HS-5 (cell line): ENCODE results near the gene STIMATE.

Source experiments
- DNase-seq: peaks from one replicate; pipeline ENCODE4 v3.0.0-alpha.2; 2012; ENCODE audit warnings: low read depth

STIMATE gene

DNA sequence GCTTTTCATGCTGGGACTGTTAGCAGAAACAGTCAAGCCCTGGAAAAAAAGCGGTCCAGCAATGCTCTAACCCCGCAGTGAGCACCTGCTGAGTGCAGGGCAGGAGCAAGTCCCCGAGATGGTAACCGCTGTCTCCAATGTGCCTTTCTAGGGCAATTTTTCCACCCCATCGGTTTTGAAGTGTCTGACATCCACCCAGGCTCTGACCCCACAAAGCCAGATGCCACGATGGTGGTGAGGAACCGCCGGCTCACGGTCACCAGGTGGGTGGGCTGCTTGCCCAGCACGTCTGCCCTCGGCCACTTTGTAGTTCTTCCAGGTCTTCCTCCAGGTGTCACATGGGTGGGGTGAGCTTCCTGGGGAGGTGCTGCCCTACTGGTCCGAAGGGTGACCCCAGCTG is 106.0 kb downstream of the STIMATE start:
- no peak for DNase-seq

DNA sequence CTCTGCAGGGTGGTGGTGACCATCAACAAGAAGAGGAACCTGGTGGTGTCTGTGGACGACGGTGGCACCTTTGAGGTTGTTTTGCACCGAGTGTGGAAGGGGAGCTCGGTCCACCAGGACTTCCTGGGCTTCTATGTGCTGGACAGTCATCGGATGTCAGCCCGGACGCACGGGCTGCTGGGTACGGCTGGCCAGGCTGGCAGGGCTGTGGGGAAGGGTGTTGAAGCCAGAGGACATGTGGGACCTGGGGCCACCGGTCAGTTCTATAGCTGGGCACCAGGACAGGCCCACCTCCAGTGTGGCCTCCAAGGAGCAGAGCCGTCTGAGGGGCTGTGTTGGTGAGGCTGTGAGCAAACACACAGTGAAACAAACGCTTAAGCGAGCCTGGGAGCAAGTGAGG is 106.6 kb downstream of the STIMATE start:
- no peak for DNase-seq

- DNase-seq: no peak
Observed at GRCh38 chr3:52790337-52790736, 107.0 kb downstream of the STIMATE start.

- no peak for DNase-seq
Observed at GRCh38 chr3:52789746-52790040, 107.7 kb downstream of the STIMATE start.

DNA sequence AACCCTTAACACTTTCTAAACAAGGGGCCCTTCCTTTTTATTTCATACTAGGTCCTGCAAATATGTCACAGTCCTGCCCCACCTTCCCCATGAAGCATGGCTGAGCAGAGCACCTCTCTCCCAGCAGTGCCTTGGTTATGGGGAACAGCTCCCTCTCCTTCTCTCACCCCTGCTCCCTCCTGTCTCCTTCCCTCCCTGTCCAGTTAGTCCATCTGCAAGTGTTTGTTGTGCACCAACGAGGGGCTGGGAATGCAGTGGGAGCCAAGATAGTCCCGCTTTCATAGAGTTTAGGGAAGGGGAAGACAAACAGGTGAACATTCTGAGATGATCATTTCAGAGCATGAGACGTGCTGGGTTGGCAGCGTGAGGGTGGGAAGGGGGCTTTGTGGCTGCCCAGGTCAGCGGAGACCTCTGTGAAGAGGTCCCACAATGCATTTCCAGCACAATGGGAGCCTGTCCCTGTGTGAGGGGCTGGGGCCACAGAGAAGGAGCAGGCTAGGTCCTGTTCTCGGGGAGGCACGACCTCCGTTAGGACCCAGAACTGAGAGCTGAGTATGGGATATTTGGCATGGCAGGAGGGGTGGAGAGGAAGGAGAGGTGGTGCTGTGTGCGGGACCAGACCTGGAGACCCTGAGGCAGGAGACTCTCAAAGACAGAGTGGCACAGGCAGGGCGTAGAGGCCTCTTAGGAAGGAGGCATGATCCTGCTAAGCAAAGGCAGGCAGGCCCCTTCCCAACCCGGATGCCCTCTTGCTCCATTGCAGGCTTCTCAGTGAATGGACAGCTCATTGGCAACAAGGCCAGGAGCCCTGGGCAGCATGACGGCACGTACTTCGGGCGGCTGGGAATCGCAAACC is 108.2 kb downstream of the STIMATE start:
- no peak for DNase-seq

DNA sequence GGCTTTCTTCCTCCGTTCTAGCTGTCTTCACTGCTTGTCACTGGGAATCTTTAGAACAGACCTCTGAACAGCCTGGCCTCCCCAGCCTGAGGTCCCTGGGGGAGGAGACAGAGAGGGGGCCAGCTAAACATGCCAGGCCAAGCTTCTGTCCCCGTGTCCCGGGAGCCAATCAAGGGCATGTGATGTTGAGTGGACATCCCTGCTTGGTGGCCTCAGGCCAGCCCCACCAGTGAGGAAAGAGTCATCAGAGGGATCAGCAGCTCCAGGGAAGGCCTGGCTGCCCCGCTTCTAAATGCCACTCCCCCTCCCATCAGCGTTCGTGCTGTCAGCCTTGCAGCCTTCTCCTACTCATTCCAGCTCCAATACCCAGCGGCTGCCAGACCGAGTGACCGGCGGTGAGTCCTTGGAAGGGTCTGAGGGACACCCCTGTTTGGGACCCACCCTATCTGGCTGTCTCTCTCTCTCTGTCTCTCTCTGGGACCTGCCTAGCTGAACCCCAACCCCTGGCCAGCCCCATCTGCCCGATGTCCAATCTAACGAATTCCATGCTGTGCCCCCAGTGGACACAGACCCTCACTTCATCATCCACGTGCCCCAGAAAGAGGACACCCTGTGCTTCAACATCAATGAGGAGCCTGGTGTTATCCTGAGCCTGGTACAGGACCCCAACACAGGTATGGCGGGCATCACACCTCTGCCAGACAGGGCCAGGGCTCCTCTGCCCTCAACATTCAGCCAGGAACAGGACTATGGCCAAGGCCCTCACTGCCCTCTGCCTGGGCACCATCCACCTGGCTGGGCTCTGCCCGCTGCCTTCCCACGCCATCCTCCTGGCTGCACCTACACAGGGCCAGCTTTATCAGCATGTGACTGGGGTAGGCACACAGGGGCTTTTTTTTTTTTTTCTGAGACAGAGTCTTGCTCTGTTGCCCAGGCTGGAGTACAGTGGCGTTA is 109.4 kb downstream of the STIMATE start:
- no peak for DNase-seq

DNA sequence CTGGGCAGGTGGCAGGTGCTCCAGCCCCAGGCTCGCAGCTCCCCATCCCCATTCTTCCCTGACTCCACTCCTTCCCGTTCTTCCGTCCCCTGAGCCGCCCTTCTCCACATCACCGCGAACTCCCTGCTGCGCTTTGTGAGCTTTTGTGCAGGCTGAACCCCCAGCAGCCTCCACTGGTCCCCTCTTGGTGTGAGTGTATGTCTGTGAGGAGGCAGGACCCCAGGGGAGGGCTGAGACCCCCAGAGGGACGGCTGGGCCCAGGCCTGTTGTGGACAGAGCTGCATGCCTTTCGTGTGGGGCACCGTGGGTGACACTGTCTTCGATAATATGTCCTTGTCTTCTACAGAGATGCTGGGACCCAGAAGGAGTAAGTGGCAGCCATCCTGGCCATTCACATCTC is 110.1 kb downstream of the STIMATE start:
- DNase-seq: no peak
